ENCODE measurements around the gene CARD8.

- TF ChIP-seq EZH2 (IDR thresholded peaks at IDR 0.05; ENCODE audit: borderline replicate concordance, low read depth, low read length, severe bottlenecking) (no peak), CTCF (IDR thresholded peaks at IDR 0.05; ENCODE audit: borderline replicate concordance, extremely low read depth, low read length, poor library complexity, severe bottlenecking) (no peak)
Observed at GRCh38 chr19:48206397-48207093, 49.2 kb downstream of the CARD8 start.

Data from DND-41 (cell line).